K562 (cell line): ENCODE measurements around the gene FYB1. TPM values are rescaled to one million over a fixed set of nuclear protein-coding genes. Genes with fewer than 3 reads are reported as not detected.

Experiments used
- CBFB ChIP-seq: sonication (generic); formaldehyde crosslinking; IDR thresholded peaks from 2 replicates; pipeline ENCODE4 v1.4.0; 2020; ENCODE audit warnings: mild to moderate bottlenecking, missing genetic modification reagents
- CBX1 ChIP-seq: sonication (generic); IDR thresholded peaks from 2 replicates; pipeline ENCODE4 v1.6.1; 2016; ENCODE audit warnings: antibody characterized with exemption, low read depth, mild to moderate bottlenecking
- CXXC5 ChIP-seq: fragments of 250-450 bp; sonication (Bioruptor Pico); IDR thresholded peaks from 2 replicates; pipeline ENCODE4 v1.8.0; 2022; ENCODE audit warnings: inconsistent platforms, mild to moderate bottlenecking, moderate library complexity
- DLX4 ChIP-seq: fragments of 250-450 bp; sonication (Bioruptor Pico); IDR thresholded peaks from 2 replicates; pipeline ENCODE4 v1.6.1; 2021; ENCODE audit warnings: mild to moderate bottlenecking
- E2F3 ChIP-seq: fragments of 250-450 bp; sonication (Bioruptor Pico); IDR thresholded peaks from 2 replicates; pipeline ENCODE4 v1.4.0; 2020; ENCODE audit warnings: mild to moderate bottlenecking
- HBP1 ChIP-seq: fragments of 450-650 bp; formaldehyde crosslinking; IDR thresholded peaks from 2 replicates; pipeline ENCODE4 v1.4.0; 2022; ENCODE audit warnings: missing genetic modification characterization
- HNRNPL ChIP-seq: fragments of 200-400 bp; formaldehyde crosslinking; IDR thresholded peaks from 2 replicates; pipeline ENCODE4 v1.6.1; 2017; ENCODE audit warnings: low read depth, mild to moderate bottlenecking, low read length
- MCM7 ChIP-seq, 2 experiments: fragments of 450-650 bp; IDR thresholded peaks; 2 replicates each; pipeline ENCODE4 v1.6.1; 2016 to 2018
- MTA1 ChIP-seq: fragments of 450-650 bp; IDR thresholded peaks from 2 replicates; pipeline ENCODE4 v1.6.1; 2017; ENCODE audit warnings: borderline replicate concordance
- NFE2 ChIP-seq: IDR thresholded peaks from 2 replicates; pipeline ENCODE4 v1.6.1; 2014; ENCODE audit warnings: antibody characterized with exemption, low read depth
- POLR2AphosphoS2 ChIP-seq: IDR thresholded peaks from 2 replicates; pipeline ENCODE4 v1.6.1; 2012; ENCODE audit warnings: low read length, improper control_type of control experiment
- RREB1 ChIP-seq: fragments of 250-450 bp; sonication (Bioruptor Pico); IDR thresholded peaks from 2 replicates; pipeline ENCODE4 v1.4.0; 2020
- THRAP3 ChIP-seq: fragments of 450-650 bp; IDR thresholded peaks from 2 replicates; pipeline ENCODE4 v1.6.1; 2016; ENCODE audit warnings: mild to moderate bottlenecking, inconsistent platforms, borderline replicate concordance
- ZFX ChIP-seq: sonication (generic); formaldehyde crosslinking; IDR thresholded peaks from 2 replicates; pipeline ENCODE4 v1.8.0; 2022; ENCODE audit warnings: mild to moderate bottlenecking, missing genetic modification reagents, moderate library complexity
- ZNF174 ChIP-seq: fragments of 250-450 bp; sonication (Bioruptor Pico); IDR thresholded peaks from 2 replicates; pipeline ENCODE4 v1.4.0; 2020; ENCODE audit warnings: mild to moderate bottlenecking
- ZNF398 ChIP-seq: fragments of 250-450 bp; sonication (Bioruptor Pico); IDR thresholded peaks from 2 replicates; pipeline ENCODE4 v1.8.0; 2021; ENCODE audit warnings: moderate library complexity, mild to moderate bottlenecking, inconsistent platforms
- ZNF408 ChIP-seq: fragments of 250-450 bp; sonication (Bioruptor Pico); IDR thresholded peaks from 2 replicates; pipeline ENCODE4 v1.4.0; 2020; ENCODE audit warnings: low read depth, mild to moderate bottlenecking, moderate library complexity
- ZNF445 ChIP-seq: fragments of 250-450 bp; sonication (Bioruptor Pico); IDR thresholded peaks from 2 replicates; pipeline ENCODE4 v1.4.0; 2020; ENCODE audit warnings: low read depth, mild to moderate bottlenecking, moderate library complexity
- ZNF830 ChIP-seq: fragments of 250-450 bp; sonication (Bioruptor Pico); IDR thresholded peaks from 2 replicates; pipeline ENCODE4 v1.5.0; 2021; ENCODE audit warnings: mild to moderate bottlenecking
- ZZZ3 ChIP-seq: fragments of 450-650 bp; IDR thresholded peaks from 2 replicates; pipeline ENCODE4 v1.6.1; 2016; ENCODE audit warnings: antibody characterized with exemption, mild to moderate bottlenecking, moderate library complexity
- polyA plus RNA-seq, 8 experiments: library from polyadenylated mRNA; depleted of rRNA in 4 of 8; stranded (reverse) in 5 of 8; unstranded in 3 of 8; fragments of >200 nt; fragmentation: Nextera tagmentation in 2 of 8; fragmentation: Illumina TruSeq in 1 of 8; extraction: Ambion mirVana in 2 of 8; extraction: Trizol in 1 of 8; gene quantifications; 2 replicates each; pipeline versions ENCODE4 v1.2.1 to v1.2.3, GENCODE V29; 2011 to 2014; ENCODE audit warnings: inconsistent platforms in 1 of 8, missing spikeins in 1 of 8
- total RNA-seq, 7 experiments: library from RNA; depleted of rRNA in 6 of 7; stranded (reverse); fragments of >200 nt in 6 of 7; fragmentation: Illumina TruSeq in 2 of 7; extraction: Trizol in 2 of 7; gene quantifications; 2 replicates each; pipeline versions ENCODE4 v1.2.1 to v1.2.3, GENCODE V29; 2011 to 2021; ENCODE audit warnings: low replicate concordance in 1 of 7
- TF ChIP-seq, protein P1 (sequence below): fragments of 450-650 bp; IDR thresholded peaks from 2 replicates; pipeline ENCODE4 v1.6.1; 2016

Gene FYB1
- total and polyA plus RNA-seq, 9 of the 15 experiments (the other 6 are each of a cell fraction or from before 2014, with no cell fraction given): 4.7 to 31.5 (median 9.7) TPM

GRCh38 chr5:39158127-39158593, 61.2 kb downstream of the FYB1 start (continued):
- TF ChIP-seq MTA1 (no peak), CXXC5 (CRISPR knock-in tag) (peak; percentile 36; the same call in 1 of the 2 replicates), ZNF174 (no peak), CBX1 (no peak), THRAP3 (no peak), ZZZ3 (no peak), ZNF830 (no peak), ZNF398 (CRISPR knock-in tag) (no peak), ZNF445 (CRISPR knock-in tag) (no peak), DLX4 (CRISPR knock-in tag) (no peak), ZNF408 (CRISPR knock-in tag) (no peak), MCM7 (IDR thresholded peaks at IDR 0.05) (no peak), NFE2 (peak; percentile 48; the same call in 1 of the 2 replicates), RREB1 (CRISPR knock-in tag) (no peak), CBFB (CRISPR knock-in tag) (no peak), ZFX (CRISPR knock-in tag) (no peak), E2F3 (CRISPR knock-in tag) (no peak), POLR2AphosphoS2 (no peak), HBP1 (CRISPR knock-in tag) (no peak), HNRNPL (no peak)
- TF ChIP-seq, protein P1, sequence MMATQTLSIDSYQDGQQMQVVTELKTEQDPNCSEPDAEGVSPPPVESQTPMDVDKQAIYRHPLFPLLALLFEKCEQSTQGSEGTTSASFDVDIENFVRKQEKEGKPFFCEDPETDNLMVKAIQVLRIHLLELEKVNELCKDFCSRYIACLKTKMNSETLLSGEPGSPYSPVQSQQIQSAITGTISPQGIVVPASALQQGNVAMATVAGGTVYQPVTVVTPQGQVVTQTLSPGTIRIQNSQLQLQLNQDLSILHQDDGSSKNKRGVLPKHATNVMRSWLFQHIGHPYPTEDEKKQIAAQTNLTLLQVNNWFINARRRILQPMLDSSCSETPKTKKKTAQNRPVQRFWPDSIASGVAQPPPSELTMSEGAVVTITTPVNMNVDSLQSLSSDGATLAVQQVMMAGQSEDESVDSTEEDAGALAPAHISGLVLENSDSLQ: no peak
